H1 (cell line): ENCODE data around the gene SMIM41. TPM values are rescaled to one million over a fixed set of nuclear protein-coding genes. Genes with fewer than 3 reads are reported as not detected.
A peak's percentile ranks its signal among the peaks of the same experiment; 100 is the strongest.

ENCODE experiments used
- CHD2 ChIP-seq: IDR thresholded peaks from 2 replicates; pipeline ENCODE4 v1.6.1; 2012; ENCODE audit warnings: low read length, improper control_type of control experiment
- EP300 ChIP-seq, 2 experiments: IDR thresholded peaks; 1 replicate in 1 of 2; 2 replicates in 1 of 2; pipeline ENCODE4 v1.6.1; 2011 to 2012; ENCODE audit warnings: low read depth in 2 of 2, low read length in 2 of 2, mild to moderate bottlenecking in 2 of 2, borderline replicate concordance in 1 of 2, inconsistent platforms in 1 of 2, moderate library complexity in 1 of 2
- GABPA ChIP-seq: IDR thresholded peaks from 2 replicates; pipeline ENCODE4 v1.6.1; 2011; ENCODE audit warnings: mild to moderate bottlenecking, low read length, moderate library complexity, borderline replicate concordance; ENCODE audit not compliant: insufficient read depth
- GTF2F1 ChIP-seq: IDR thresholded peaks from 2 replicates; pipeline ENCODE4 v1.6.1; 2012; ENCODE audit warnings: low read depth, low read length, improper control_type of control experiment, borderline replicate concordance
- KDM1A ChIP-seq: fragments of 200-600, 300-600 bp; sonication (generic); IDR thresholded peaks from 2 replicates; pipeline ENCODE4 v1.7.1; 2016; ENCODE audit warnings: mild to moderate bottlenecking, low read length, borderline replicate concordance
- KDM4A ChIP-seq: IDR thresholded peaks from one replicate; pipeline ENCODE4 v1.7.1; 2012; ENCODE audit warnings: low read depth, mild to moderate bottlenecking, moderate library complexity, low read length, inconsistent platforms; ENCODE audit not compliant: severe bottlenecking
- POU5F1 ChIP-seq: IDR thresholded peaks from 2 replicates; pipeline ENCODE4 v1.6.1; 2011; ENCODE audit warnings: low read depth, mild to moderate bottlenecking, low read length, moderate library complexity
- SIRT6 ChIP-seq: IDR thresholded peaks from one replicate; pipeline ENCODE4 v1.7.1; 2012; ENCODE audit warnings: low read length, inconsistent platforms
- SP1 ChIP-seq: IDR thresholded peaks from 2 replicates; pipeline ENCODE4 v1.6.1; 2011; ENCODE audit warnings: low read depth, low read length
- SRF ChIP-seq: IDR thresholded peaks from 2 replicates; pipeline ENCODE4 v1.6.1; 2011; ENCODE audit warnings: mild to moderate bottlenecking, low read depth, low read length, moderate library complexity
- polyA plus RNA-seq, 7 experiments: library from polyadenylated mRNA; depleted of rRNA in 3 of 7; stranded (reverse) in 5 of 7; unstranded in 2 of 7; fragments of >200 nt in 5 of 7; fragments of 200-250 nt in 2 of 7; gene quantifications; 1 replicate in 5 of 7; 2 replicates in 1 of 7; 4 replicates in 1 of 7; pipeline versions ENCODE4 v1.2.1 to v1.2.3, GENCODE V29; 2011 to 2013; ENCODE audit warnings: missing spikeins in 2 of 7, mixed read lengths in 2 of 7
- total RNA-seq: library from RNA; stranded (reverse); fragmentation: NEBNext Ultra II Directional; extraction: Animal tissue kit (Norgen Biotek cat#: 25700); gene quantifications from 2 replicates; pipeline ENCODE4 v1.2.1, GENCODE V29; 2021
- TF ChIP-seq, protein P1 (sequence below): IDR thresholded peaks from 2 replicates; pipeline ENCODE4 v1.6.1; 2011; ENCODE audit warnings: low read depth, mild to moderate bottlenecking, low read length; ENCODE audit not compliant: insufficient read depth

SMIM41 gene
- total and polyA plus RNA-seq, 2 of the 8 experiments (the other 6 are each of a cell fraction or from before 2014, with no cell fraction given) = 0.28 to 0.98 TPM

DNA sequence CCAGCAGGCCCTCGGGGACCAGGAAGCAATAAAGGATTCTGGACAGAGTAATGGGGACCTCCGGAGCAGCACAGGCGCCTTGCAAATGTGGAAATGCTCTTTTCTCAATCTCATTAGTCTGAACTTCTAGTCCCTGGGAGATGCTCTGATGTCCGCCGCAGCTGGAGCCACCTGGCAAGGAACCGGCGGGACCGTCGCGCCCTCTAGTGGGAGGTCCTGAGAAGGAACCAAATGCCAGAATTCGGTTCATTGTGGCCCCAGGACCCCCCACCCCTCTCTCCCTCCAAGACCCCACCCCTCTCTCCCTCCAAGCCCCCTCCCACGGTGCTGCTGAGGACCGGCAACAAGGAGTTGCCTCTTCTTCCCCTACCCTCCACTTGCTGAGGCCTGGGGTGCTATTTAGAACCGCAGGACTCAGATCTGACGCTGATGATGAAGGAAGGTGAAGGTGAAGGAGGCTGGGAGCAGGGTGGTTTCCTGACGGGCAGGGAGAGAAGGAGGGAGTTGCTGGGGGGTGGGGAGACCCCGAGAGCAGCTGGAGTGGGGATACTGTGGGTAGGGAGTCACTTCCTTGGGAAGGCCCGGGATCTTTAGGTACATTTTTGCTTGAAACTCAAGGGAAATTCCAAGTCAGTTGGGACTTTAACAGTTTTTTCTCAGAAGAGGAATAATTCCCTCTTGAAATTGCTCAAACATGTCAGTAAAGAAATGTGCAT is 42.5 kb downstream of the SMIM41 start (continued):
- TF ChIP-seq, protein P1, sequence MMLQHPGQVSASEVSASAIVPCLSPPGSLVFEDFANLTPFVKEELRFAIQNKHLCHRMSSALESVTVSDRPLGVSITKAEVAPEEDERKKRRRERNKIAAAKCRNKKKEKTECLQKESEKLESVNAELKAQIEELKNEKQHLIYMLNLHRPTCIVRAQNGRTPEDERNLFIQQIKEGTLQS = no peak
- no peak for TF ChIP-seq GTF2F1
- TF ChIP-seq POU5F1 = no peak
- TF ChIP-seq CHD2 = no peak
- TF ChIP-seq KDM1A = no peak
- no peak for TF ChIP-seq SIRT6
- no peak for TF ChIP-seq GABPA
- TF ChIP-seq SRF = no peak
- 0 out of 3 replicates have a peak, but pooled peaks of 1 of the 2 experiments have one; percentile 28 for TF ChIP-seq EP300 (IDR thresholded peaks at IDR 0.05; ENCODE audit: borderline replicate concordance in 1 of 2, low read depth in 2 of 2, low read length in 2 of 2)
- TF ChIP-seq SP1 = no peak
- no peak for TF ChIP-seq KDM4A
